GM21423 (cell line): Measurements from ENCODE around the gene TGM1.

ENCODE experiments used
- ATAC-seq: cut with Tn5 transposase; IDR thresholded peaks from one replicate; pipeline ENCODE4 v1.9.1; 2021; ENCODE audit warnings: mild to moderate bottlenecking, moderate library complexity; ENCODE audit not compliant: unreplicated experiment

Gene TGM1

DNA sequence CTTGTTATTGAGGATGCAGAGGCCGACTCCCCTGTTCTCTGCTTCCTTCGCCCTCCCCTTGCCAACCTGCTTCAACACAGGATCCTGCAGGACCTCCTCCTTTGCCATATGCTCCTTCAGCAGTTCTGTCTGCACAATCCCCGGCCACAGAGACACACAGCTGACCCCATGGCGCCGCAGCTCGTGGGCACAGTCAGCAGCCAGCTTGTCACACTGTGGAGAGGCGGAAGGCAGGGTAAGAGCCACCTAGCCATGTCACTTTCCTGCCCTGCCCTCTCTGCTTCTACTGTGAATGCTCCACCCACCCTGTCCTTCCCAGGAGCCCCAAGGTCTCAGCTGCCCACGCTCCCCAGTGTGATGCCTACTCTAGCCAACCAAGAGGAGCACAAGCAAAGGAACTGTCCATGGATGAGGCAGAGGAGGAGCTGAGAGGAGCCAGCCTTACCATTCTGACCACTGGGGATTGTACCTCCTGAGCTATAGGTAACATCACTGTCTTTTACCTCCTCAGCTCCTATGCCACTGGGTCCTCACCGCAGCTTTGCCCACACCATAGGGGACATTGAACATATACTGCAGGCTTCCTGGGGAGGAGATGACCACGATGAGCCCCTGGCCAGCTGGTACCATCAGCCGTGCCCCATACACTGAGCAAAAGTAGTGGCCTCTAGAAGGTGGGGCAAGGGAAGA is 29.3 kb upstream of the TGM1 start:
- ATAC-seq, result no peak

DNA sequence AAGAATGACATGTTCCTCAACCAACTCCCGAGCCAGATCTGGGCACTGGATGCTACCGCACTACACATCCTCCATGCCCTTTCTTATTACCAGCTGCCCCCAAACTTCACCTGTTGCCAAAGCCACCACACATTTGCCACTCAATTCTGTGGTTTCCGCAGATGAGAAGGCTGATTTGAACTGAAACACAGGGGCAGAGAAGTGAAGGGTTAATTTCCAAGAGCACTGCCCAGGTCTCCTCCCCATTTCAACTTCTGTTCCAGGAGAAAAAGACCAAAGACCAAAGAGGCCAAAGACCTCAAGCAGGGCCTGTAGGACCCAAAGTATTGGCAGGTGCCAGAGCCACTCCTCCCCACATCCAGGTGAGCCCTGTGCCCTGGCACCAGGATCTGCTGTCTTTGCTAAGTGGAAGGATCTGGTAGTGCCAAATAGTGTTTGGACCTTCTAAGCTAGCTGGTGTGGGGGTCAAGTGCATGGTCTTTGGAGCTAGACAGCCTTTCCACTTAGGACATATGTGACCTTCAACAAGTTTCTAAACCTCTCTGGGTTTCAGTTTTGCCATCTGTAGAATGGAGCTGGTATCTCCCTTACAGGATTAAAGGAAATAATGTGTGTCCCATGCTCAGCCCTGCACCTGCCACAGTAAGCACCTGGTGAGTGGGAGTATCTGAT is 28.6 kb upstream of the TGM1 start:
- ATAC-seq, result no peak

DNA sequence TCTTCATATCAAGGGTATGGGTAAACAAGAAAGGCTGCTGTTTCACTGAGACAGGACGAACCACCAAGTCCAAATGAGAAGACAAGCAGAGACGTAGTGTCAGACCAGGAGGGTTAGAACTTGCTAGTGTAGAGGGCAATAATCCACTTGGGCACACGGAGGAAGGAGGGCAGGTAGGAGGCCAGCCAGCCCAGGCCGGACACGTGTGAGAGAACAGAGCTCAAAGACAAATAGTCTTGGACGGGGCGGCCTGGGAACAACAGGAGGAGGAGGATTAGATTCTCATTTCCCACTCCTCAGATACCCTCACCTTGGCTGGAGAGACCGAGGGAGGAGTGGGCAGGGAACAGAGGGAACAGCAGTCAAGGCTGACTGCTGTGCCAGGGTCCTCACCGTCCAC is 27.8 kb upstream of the TGM1 start:
- ATAC-seq, result no peak

DNA sequence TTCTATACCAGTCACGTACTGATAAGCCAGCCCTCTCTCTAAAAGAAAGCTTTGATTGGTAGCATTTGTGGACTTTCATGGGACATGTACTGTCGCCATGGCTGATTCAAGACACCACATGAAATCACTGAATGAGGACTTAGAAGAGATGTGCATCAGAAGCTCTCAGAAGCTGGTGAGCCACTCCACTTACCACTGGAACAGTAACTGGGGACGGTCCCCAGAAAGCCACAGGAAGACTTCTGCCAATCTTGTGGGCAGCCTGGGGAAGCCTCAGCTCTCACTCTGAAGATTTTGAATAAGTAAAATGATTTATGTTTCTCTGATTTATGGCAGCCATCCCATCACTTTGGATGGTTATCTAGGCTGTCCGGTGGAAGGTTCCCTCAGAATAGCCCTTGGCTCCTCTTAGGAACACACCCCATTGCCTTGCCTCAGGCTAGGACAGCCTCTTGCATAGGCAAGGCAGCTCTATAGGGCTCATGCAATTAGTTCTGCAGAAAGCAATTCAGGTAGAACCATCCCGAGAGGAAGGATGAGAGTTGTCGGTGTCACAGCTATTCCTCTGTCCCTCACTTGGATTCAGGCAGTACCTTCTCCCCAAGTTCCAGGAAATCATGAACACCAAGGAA is 26.8 kb upstream of the TGM1 start:
- ATAC-seq, result peak; percentile 86

DNA sequence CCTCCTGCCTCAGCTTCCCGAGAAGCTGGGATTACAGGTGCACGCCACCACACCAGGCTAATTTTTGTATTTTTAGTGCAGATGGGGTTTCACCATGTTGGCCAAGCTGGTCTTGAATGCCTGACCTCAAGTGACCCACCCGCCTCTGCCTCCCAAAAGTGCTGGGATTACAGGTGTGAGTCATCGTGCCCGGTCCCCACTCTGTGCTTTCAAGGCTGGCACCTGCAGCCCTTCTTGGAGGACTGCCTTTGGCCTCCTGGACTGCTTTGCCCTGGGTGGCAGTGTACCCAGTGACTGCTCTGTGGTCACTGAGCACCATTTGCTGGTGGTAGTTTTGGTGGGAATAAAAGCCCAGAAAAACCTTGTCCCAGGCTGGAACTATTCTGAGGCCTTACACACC is 24.0 kb upstream of the TGM1 start:
- no peak for ATAC-seq

DNA sequence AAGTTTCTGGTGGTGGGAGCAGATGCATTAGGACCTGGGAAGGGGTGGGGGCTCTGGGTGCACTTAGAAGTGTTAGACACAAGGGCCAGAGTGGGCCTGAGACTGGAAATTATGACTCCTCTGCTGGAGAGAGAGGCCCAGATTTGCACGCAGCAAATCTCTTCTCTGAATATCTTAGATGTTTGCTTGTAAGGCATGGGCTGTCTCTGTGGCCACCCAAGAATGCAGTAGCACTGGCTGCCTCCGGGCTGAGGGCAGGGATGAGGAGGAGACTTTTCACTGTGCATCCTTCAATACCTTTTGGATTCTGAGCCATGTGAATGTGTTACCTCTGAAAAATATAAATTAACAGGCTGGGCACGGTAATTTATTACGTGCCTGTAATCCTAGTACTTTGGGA is 22.4 kb upstream of the TGM1 start:
- no peak for ATAC-seq

DNA sequence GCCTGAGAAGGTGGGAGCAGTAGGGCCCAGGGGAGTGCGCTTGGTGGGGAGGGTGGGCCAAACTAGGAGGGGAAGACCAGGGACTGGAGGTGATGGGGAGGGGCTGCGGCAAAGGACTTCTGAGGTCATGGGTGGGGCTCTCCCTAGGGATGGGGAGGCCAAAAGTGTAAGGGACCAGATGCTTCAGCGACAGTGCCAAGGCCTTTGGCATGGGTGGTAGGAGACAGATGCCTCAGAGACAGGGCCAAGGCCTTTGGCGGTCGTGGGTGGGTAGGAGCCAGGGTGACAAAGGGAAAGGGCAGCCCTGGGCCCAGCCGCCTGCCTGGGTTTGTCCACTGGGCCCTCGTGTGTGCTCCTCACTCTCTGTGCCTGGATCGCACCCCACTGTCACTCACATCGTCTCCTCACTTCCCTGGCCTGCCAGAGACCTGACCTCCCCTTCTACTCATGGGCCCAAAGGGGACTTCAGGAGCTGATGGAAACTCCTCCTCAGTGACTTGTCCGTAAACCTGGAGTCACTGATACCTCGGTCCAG is 21.6 kb upstream of the TGM1 start:
- ATAC-seq, result no peak

DNA sequence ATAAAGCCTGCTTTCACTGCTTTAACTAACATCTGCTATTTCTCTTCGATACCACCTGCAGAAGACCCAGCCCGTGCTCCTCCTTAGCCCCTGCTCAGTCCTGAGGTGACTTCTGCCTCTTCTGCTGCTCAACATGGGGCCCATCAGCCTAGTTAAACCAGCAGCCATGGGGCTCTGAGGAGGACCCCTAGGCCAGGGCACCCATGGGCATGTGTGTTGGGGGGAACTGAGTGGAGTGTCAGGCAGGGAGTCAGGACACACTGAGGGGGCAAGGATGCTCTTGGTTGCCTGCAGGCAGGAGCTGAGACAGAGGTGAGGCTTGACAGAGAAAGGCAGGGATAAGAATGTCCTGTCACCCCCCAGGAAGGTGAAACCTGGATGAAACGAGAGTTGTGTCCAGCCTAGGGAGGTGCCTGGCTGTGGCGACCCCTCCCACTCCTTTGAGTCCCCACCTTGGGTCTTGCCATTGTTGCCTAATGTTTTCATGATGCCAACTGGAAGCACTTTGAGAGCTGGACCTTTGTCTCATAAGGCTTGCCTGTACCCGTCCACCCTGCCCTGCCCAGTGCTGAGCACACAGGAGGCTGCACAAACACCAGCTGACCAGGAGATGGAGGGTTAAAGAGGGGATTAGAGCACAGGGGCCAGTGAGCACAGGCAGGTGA is 21.0 kb upstream of the TGM1 start:
- ATAC-seq, result no peak

DNA sequence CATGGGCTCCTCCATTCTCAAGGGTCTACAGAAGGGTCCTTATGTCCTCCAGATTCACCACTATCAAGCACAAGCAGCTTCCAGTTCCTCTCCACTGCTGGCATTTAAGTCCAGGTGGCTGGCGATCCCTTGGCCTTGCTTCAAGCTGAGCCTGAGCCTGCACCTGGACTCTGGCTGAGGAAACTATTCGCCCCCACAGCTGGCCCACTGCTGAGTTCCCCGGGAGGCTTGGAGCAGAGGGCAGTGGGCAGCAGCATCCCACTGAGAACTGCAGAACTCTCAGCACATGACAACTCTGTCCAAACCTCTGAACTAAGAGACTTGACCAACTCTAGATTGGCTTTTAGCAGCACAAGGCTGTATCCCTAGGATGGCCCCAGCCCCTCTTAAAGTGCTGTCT is 19.8 kb upstream of the TGM1 start:
- no peak for ATAC-seq

DNA sequence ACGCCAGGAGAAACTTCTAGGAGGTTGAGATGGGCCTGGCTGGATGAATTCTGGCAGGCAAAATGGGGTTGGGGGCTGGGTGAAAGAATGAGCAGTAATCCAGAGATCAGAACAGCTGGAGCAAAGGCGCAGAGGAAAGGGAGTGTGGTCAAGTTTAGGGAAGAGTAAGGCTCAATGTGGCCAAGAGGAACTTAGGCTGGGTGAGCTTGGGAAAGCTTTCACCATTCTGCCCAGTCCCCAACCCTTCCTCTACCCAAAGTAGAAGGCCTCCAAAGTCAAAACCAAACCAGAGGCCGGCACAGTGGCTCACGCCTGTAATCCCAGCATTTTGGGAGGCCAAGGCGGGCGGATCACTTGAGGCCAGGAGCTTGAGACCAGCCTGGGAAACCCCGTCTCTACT is 18.7 kb upstream of the TGM1 start:
- ATAC-seq, result no peak

DNA sequence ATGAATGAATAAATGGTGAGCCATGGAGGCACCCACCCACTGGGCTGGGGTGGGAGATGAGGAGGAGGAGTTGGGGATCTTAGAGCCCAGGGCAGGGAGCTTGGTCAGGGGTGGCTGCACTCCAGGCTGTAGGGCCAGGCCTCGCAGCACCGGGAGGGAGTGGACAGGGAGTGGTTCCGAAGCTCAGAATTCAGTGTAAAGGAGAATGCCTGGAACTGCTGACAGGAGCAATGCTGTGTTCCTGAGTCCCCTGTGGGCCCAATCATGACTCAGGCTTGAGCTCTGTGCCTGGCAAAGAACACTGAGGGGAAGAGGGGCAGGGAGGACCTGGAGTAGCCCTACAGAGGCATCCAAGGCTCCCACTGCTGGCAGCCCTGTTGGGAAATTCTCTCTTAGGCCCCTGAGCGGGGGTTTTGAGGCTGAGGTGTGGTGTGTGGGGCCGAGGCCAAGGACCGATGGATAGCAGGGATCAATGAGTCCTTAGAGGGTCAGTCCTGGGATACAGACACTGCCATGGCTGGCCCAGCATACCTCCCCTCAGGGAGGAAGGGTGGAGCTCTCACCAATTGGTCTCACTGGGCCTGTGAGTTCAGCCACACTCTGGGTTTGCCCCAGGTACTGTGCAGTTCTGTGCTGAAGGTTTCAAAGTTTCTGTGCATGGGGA is 18.0 kb upstream of the TGM1 start:
- no peak for ATAC-seq

DNA sequence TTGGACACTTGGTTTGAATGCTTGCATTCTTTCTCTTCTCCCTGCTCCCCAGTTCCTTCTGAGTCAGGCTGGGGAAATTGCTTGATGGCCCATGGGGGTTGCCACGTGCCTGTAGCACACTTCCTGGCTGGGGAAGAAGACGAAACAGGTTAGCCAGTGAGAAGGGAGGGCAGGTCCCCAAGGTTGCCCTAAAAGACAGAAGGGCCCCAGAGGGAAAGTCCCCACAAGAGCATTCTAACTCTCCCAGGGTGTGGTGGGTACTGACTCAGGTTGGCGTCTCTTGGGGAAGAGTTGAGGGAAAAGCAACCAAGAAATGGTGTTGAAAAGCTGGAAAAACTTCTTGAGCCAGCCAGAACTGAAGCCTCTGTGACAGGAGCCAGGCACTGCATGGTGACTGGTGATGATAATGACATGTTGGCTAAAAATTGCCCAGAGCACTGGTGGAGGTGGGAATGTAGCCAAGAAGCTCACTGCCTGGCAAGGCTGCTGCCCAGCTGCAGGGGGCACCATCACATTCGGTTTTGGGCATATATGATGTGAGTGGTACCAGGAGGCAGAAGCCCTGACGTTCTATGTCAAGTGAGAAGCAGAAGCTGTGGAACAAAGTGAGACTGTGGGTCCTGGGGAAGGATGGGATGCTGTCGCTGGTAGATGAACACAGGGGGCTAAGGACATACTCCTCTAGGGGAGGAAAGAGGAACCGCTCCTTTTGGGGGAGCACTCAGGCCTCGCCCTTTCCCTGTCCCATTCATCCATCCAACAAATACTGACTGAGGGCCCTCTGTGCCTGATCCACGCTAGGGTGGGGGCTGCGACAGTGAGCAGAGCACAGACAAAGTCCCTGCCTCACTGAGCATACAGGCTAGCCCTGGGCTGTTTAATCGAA is 16.6 kb upstream of the TGM1 start:
- peak; percentile 56 for ATAC-seq

DNA sequence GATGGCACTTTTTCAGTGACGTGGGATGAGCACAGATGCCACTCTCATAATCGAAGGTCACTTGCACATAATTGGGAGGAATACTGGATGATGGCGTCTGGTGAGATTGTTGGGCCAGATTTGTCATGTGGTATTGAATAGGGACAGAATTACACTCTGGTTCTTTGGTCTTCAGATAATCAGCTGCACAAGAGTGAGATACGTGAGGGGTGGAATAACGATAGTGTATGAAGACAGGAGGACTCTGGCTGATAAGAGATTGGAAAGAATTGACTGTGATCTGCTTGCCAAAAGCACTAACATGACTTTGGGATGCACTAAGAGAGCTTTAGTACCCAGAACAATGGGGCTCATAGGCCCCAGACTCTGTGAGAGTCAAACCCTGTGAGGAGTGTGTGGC is 15.4 kb upstream of the TGM1 start:
- no peak for ATAC-seq

DNA sequence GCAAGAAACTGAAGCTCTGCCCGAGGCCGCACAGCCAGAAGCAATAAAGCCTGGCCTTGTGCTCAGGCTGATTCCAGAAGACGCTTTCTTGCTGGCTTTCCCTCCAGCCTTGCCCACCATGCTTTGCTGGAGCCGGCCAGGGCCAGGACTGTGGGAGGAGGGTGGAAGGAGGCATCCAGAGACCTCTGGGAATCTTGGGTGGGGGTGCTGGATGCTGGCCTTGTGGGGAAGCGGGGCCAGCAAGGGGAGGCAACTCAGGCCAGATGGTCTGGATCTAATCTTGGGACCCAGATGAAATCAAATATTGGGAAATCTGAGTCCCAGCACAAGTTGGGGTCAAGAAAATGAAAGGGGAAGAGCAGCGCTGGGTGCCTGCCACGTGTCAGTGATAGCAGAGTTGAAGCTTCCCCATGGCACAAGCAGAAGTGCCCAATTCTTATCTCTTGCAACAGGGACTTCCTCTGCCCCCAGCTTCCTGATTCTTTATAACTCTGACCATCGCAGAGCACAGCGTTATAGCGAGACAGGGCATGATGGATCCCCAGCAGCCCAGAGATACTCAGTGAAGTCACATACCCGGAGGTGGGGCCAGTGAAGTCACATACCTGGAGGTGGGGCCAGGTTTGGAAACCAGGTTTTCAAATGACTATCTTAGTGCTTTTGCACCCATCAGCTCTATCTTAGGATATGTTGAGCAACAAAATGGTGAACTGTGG is 14.8 kb upstream of the TGM1 start:
- ATAC-seq, result no peak

DNA sequence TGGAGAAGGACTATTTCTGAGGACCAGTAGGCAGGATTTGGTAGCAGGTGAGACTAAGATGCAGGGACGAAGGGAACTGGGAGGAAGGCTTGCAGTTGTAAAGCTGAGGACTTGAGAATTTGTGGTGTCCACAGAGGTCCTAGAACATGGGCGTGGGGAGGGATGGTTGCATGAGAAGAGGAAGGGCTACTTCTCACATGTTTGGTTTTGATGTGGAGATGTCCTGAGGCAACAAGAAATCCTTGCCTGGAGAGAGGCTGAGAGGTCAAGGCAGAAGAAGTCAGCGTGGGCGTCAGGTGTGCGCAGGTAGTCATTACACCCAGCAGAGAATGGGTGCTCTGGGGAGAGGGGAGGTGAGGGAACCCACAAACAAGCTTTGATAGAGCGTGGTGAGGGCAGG is 14.1 kb upstream of the TGM1 start:
- ATAC-seq, result no peak

DNA sequence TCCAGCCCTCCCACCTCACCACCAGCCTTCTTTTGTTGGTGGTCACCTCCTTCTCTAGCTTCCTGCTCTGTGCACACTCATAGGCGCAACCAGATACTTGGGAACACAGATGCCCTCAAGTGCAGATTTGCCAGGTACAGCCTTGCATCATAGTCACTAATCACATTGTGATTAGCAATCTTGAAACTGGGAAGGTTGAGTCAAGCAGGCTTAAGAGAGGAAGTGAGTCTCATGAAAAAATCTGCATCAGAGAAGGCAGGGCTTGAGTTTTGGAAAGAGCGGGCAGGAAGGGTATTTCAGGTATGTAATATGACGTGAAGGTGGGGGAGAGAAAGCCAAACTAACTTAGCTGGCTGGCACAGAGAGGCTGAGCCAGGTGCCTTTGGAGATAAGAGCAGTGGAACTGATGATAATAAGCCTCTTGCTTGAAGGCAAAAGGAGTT is 11.1 kb upstream of the TGM1 start:
- peak; percentile 38 for ATAC-seq

DNA sequence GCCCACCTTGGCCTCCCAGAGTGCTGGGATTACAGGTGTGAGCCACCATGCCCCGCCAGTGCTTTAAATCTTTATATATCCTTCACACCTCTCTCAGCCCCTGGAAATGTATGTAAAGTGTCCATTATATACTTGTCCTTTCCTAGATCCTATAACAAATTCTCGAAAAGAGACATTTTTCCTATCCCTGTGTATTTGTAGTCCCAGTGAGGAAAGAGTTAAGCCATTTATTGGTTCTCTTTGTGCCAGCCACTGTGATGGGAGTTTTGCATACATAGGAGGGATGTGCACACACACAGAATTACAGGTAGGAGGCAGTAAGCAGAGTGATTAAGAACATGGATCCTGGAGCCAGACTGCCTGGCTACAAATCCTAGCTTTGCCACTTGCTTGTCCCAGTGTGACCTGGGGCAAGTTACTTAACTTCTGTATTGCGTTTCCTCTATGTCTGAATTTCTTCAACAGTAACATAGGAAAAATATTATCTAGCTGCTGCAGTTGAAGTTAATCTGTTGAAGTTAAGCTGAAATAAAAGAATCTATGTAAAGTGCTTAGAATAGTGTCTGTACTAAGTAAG is 10.5 kb upstream of the TGM1 start:
- ATAC-seq, result no peak

DNA sequence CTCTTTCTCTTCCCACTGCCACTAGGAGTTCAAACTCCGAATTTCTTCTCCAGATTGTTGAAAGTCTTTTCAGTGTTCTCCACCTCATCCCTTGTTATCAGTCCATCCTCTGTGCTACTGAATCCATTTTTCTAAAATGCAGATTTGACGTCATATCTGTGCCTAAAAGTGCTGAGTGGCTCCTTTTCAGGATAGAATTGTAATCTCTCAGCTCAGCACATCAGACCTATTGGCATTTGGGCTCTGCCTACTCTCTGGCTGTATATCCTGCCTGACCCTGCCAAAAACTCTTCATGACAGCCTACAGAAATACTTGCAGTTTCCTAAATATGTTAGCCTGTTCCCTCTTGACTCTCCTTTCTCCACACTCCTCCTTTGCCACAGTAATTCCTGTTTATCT is 9.5 kb upstream of the TGM1 start:
- no peak for ATAC-seq

DNA sequence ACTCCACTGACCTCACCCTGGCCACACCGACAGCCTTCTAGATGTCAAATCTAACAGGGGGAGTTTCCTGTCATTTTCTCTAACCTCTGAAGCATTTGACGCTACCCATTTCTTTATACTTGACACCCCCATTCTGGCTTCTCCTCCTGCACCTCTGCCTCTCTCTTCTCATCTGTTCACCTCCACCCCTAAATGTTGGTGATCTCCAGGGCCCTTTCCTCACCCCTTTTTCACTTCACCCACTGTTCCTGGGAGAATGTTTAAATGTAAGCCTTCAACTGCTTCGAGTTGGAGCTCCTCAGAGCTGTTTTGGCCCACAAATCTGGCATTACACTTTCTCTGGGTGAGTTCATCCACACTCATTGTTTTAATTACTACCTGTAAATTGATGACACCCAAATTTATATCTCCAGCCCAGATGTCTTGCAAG is 8.9 kb upstream of the TGM1 start:
- no peak for ATAC-seq
